ENCODE results near the gene KDELR1. TPM values are rescaled to one million over a fixed set of nuclear protein-coding genes. Genes with fewer than 3 reads are reported as not detected.

KDELR1 gene
- total RNA-seq, 1 experiment from 2014 or later: 105 TPM

DNA sequence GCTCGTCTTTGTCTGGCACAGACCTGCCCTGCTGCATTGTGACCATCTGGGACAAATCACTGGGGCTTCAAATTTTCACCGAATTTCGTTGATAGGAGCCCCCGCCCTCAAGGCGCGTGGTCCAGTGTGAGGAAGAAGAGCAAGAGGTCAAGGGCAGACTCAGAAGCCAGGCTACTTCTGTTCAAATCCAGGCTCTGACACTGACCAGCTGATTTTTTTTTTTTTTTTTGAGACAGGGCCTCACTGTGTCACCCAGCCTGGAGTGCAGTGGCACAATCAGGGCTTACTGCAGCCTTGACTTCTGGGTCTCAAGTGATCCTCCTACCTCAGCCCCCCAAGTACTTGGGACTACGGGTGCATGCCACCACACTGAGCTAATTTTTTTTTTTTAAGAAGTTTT, 20.0 kb downstream of the KDELR1 start:
- Histone ChIP-seq H3K4me1 (peaks cover 11% of the 10 kb centered on the region), H3K4me3 (no peak overlapping the region), H3K9me3 (replicated peaks) (no peaks in the 10 kb centered on the region), H3K27me3 (peaks cover 9% of the 10 kb centered on the region; the same call in 1 of the 2 replicates), H3K36me3 (no peaks in the 10 kb centered on the region), H3K27ac (no peak overlapping the region)
- DNase-seq: no peak

DNA sequence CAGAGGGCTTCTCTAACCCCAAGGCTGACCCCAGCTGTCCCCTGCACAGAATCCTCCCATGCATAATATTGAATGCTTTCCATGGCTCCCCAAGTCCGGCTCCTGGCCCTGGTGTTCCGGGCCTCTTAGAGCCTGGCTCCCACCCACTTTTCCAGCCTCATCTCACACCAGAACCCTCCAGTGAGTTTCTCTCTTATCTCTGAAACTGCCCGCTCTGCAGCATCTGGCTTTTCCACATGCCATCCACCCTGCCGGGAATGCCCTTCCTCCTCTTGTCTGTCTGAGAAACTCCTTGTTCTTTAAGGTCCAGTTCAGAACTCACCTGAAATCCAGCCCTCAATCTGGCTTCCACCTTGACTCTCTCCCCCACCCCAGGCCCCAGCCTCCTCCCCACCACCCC, 20.4 kb downstream of the KDELR1 start:
- Histone ChIP-seq H3K4me1 (peaks cover 11% of the 10 kb centered on the region), H3K36me3 (no peaks in the 10 kb centered on the region), H3K27ac (no peak overlapping the region)

DNA sequence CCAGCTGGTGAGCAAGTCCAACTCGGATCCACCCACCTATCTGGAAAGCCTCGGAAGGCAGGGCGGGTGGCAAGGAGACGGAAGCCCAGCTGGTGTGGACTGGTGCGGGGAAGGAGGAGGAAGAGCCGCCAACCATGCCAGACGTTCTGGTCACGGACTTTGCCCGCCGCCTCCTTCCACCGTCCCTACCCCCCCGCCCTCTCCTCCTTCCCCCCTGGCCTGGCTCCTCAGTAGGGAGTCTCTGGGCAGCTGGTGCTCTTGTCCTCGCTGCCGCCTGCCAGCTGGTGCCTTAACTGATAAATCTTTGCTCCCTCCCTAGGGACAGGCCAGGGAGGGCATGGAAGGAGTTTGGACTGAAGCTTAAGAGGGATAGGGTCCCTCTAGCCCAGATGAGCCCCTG, 22.4 kb downstream of the KDELR1 start:
- Histone ChIP-seq H3K36me3 (no peaks in the 10 kb centered on the region), H3K4me1 (peaks cover 11% of the 10 kb centered on the region), H3K4me3 (no peak overlapping the region; the same call in 1 of the 2 replicates), H3K27me3 (peaks cover 9% of the 10 kb centered on the region; the same call in 1 of the 2 replicates), H3K27ac (no peak overlapping the region), H3K9me3 (replicated peaks) (no peaks in the 10 kb centered on the region)
- DNase-seq: peak; percentile 50 to 59

More for the DNA sequence above, 20.4 kb downstream of the KDELR1 start:
- Histone ChIP-seq H3K4me3 (no peak overlapping the region), H3K27me3 (peaks cover 9% of the 10 kb centered on the region; the same call in 1 of the 2 replicates), H3K9me3 (replicated peaks) (no peaks in the 10 kb centered on the region)
- DNase-seq: no peak

DNA sequence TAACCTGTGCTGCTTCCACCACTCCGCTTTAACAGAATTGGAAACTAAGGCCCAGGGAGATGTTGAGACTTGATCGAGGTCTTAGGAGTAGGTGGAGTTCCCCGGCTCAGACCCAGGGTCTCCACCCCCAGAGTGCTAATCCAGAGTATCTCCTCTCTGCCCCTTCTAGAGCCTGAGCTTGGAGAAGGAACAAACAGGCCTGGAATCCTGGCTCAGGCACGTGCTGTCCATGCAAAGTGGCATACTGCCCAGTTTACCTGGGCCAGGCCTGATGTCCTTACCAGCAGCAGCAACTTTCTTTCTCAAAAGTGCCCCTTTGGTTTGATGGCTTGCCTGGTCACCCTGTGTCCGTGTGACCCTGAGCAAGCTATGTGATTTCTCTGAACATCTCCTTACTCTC, 23.5 kb downstream of the KDELR1 start:
- Histone ChIP-seq H3K4me1 (peaks cover 11% of the 10 kb centered on the region), H3K27me3 (peaks cover 9% of the 10 kb centered on the region; the same call in 1 of the 2 replicates), H3K4me3 (no peak overlapping the region), H3K36me3 (no peaks in the 10 kb centered on the region), H3K9me3 (replicated peaks) (no peaks in the 10 kb centered on the region), H3K27ac (no peak overlapping the region)
- no peak for DNase-seq

DNA sequence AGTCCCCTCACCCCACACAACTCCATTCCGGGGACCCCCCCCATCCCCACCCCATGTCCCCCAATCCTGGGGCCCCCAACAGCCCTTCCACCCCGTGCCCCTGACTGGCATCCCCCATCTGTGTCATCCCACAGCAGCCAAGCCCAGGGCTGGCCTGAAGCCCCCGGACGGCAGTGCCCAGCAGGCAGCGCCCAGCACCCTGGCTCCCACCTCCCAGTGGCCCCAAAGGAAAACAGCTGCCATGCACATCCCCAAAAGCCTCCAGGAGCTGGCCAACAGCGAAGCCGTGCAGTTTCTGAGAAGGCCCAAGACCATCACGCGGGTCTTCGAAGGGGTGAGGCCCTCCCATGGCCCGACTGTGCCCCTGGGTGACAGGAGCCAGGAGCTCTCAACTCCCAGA, 25.7 kb downstream of the KDELR1 start:
- no peaks in the 10 kb centered on the region for H3K36me3 ChIP-seq
- no peak overlapping the region for H3K27ac ChIP-seq
- no peak for DNase-seq
- no peaks in the 10 kb centered on the region for H3K9me3 ChIP-seq (replicated peaks)
- H3K4me3 ChIP-seq: no peak overlapping the region
- H3K27me3 ChIP-seq: peaks cover 6% of the 10 kb centered on the region; the same call in 1 of the 2 replicates
- H3K4me1 ChIP-seq: peaks cover 11% of the 10 kb centered on the region

DNA sequence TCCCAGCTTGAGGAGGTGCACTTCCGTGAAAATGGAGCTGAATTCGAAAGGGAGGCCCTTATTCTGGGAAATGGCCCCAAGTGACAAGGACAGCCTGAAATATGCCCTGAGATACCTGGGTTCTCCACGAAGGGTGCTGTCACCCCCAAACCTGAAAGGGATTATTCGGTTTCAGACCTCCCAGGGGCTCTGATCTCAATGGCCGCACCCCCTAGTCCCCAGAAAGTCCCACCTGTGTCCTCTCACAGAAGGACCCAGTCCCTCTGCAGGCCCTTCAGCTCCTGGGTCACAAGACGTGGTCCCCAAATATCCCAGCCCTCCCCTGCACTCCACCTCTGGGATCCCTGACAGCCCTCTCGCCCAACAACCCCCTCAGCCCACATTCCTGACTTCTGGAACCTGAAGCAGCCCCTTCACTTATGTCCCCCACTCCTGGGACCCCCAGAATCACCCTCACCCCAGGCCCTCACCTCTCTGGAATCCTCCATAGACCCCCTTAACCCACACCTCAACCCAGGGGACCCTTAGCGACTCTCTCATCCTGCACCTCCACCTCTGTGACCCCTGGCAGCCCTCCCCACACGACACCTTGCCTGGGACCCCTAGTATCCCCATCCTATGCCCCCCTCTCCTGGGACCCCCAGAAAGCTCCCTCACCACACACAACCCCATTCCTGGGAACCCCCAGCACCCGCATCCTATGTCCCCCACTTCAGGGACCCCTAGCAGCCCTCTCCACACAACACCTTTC, 26.6 kb downstream of the KDELR1 start:
- Histone ChIP-seq H3K4me1 (peaks cover 11% of the 10 kb centered on the region), H3K27me3 (peaks cover 5% of the 10 kb centered on the region; the same call in 1 of the 2 replicates), H3K4me3 (no peak overlapping the region), H3K27ac (peak overlapping the region; percentile 0; the same call in 1 of the 2 replicates), H3K36me3 (no peaks in the 10 kb centered on the region), H3K9me3 (replicated peaks) (no peaks in the 10 kb centered on the region)
- no peak for DNase-seq

DNA sequence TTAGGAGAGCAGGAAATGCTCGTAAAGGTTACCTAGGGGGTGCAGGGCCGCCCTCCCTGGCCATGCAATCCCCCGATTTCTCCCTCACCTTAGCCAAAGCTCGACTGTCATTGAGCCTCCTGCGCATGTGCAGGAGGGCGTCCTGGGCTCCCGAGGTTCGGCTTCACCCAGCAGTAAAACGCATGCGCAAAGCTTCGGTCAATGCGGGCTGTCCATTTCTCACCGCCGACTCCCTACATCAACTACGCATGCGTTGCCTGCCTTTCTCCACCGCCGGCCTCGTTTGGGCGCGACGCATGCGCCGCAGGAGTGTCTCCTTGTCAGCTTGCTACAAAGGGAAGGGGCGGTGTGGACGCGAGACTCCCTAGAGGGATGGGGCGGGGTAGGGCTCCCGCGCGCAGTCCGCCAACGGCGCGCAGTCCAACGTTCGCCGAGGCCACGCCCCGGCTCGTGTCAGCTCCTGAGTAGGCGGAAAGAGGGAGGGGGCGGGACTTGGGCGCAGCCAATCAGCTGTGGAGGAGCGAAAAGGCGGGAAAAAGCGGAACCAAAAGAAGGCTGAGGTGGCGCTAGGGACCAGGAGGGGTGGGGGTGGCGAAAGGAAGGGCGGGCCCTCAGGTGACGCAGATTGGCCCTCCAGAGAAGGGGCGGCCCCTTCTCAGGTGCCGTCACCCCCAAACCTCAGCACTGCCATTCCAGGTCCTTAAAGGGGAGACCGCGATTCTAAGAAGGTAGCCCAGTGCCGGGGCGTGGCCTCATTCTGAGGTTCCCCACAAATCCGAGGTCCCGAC, 27.3 kb downstream of the KDELR1 start, which contains the start of the genes SYNGR4 and TMEM143:
TSS of gene SYNGR4 (plus strand) at position 558 of the 788 bp plus-strand sequence. CDS start 1,476 bp downstream, outside the sequence.
TSS of gene TMEM143 (minus strand) at position 131 of the 788 bp plus-strand sequence. CDS start at position 111, 20 bp downstream.
- no peaks in the 10 kb centered on the region for H3K36me3 ChIP-seq
- H3K27ac ChIP-seq: peak within 1 kb of the TSS; percentile 39
- DNase-seq: peak; percentile 98 to 100
- H3K27me3 ChIP-seq: no peaks in the 10 kb centered on the region
- H3K9me3 ChIP-seq (replicated peaks): no peaks in the 10 kb centered on the region
- peak within 1 kb of the TSS; percentile 55 for H3K4me3 ChIP-seq
- H3K4me1 ChIP-seq: peaks cover 5% of the 10 kb centered on the region

DNA sequence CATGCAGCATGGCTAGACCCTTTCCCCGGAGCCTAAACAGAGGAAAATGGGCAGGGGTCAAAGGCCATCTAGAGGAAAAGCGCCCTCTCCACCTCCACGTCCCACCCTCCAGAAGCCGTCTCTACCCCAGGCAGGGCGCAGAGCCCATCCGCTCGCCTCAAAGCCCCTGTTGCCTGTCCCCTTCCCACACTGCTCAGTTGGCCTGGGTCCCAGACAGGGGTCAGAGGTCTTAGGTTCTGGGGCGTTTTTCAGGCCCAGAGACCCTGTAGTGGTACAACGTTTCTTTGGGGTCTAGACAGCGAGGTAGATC, 27.9 kb downstream of the KDELR1 start:
- Histone ChIP-seq H3K27ac (peak overlapping the region; percentile 39), H3K4me1 (peaks cover 1% of the 10 kb centered on the region), H3K27me3 (no peaks in the 10 kb centered on the region), H3K9me3 (replicated peaks) (no peaks in the 10 kb centered on the region), H3K4me3 (peak overlapping the region; percentile 55), H3K36me3 (no peaks in the 10 kb centered on the region)
- DNase-seq: peak in 1 of 2 experiments; percentile 31

DNA sequence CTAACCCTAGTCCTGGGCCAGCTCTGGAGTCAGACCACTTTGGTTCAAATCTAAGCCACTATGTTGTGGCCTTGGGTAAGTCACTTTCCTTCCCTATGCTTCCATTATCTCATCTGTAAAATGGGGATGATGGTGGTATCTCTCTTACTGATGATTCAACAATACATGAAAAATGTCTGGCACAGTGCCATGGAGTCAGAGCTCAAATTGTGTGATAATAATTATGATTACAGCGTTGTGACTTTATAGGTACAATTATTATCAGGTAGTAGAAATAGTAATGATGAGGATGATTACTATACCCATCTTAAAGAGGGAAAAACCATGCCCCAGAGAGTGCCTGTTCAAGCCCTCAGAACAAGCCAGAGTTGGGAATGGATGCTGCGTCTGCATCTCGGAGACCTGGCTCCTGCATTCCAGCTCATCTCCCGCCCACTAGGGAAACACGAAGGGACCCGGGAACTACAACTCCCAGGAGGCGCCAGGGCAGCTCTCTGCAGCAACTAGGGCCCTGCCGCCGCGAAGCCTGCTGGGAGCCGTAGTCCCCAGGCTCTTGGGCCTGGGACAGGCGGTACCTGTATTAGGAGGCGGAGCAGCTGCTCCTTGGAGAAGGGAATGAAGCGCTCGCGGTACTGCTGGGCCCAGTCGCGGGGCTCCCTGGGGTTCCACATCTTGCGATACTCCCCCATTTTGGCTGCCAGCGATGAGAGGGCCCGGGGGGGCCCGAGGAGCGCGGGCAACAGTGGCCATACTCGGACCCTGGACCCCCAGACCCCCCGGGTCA, 28.4 kb downstream of the KDELR1 start:
- peak overlapping the region; percentile 39 for H3K27ac ChIP-seq
- H3K27me3 ChIP-seq: no peaks in the 10 kb centered on the region
- no peaks in the 10 kb centered on the region for H3K9me3 ChIP-seq (replicated peaks)
- DNase-seq: peak; percentile 96 to 97
- H3K4me1 ChIP-seq: no peaks in the 10 kb centered on the region
- H3K36me3 ChIP-seq: no peaks in the 10 kb centered on the region
- peak overlapping the region; percentile 55 for H3K4me3 ChIP-seq

DNA sequence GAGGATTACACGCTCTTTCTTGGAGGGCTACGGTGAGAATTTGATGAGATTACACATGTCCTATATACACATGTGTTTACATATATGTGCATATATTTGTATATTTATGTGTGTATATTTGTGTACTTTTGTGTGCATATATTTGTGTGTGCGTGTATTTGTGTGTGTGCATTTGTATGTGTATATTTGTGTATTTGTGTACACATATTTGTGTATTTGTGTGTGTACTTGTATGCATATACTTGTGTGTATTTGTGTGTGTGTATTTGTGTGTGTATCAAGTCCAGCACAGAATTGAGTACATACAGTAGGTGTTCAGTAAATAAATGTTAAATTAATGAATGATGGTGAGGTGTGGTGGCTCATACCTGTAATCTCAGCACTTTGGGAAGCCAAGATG, 29.4 kb downstream of the KDELR1 start:
- Histone ChIP-seq H3K27ac (no peak overlapping the region), H3K4me3 (no peak overlapping the region), H3K9me3 (replicated peaks) (no peaks in the 10 kb centered on the region), H3K36me3 (no peaks in the 10 kb centered on the region), H3K27me3 (no peaks in the 10 kb centered on the region), H3K4me1 (no peaks in the 10 kb centered on the region)
- no peak for DNase-seq

DNA sequence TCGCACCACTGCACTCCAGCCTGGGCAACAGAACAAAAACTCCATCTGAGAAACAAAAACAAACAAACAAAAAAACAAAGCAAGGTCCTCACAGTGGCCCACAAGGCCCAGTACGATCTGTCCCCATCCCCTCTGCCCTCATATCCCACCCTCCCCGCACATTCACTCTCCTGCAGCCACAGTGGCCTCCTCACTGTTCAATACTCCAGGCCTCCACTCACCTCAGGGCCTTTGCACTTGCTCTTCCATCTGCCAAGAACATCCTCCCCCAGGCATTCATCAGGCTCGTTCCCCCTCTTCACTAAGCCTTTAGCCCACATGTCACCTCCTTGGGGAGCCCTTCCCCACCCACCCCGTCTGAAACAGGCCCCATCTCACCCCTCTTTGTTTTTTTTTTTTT, 32.2 kb downstream of the KDELR1 start:
- Histone ChIP-seq H3K27ac (no peak overlapping the region), H3K4me3 (no peak overlapping the region), H3K27me3 (no peaks in the 10 kb centered on the region), H3K9me3 (replicated peaks) (no peaks in the 10 kb centered on the region), H3K36me3 (no peaks in the 10 kb centered on the region), H3K4me1 (0 out of 2 replicates have a peak, but pooled peaks cover 4% of the 10 kb centered on the region)
- no peak for DNase-seq

DNA sequence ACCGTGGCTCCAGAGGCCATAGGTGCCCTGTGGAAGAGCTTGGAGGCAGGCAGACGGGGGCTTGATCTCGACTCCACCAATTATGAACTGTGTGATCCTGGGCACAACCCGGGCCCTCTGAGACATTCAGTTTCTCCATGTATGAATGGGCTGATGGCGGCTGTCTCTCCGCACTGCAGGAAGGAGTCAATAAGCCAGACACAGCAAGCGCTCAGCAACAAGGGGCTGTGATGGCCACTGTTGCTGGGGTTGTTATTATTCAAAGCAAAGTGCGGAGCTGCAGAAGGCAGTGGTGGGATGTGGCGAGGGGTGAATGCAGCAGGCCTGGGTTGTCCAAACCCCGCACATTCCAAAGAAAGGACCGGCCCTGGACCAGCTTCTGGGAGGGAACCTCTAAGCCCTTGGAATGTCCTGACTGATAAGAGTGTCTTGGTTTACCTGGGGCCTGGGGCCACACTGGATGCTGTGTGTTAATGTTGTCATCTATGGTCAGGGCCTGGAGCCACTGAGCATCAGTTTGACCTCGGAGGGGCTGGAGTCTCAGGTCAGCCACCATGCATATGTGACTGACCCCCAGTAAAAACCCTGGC, 35.9 kb downstream of the KDELR1 start:
- no peak for DNase-seq
- Histone ChIP-seq H3K4me1 (0 out of 2 replicates have a peak, but pooled peaks cover 4% of the 10 kb centered on the region), H3K4me3 (no peak overlapping the region), H3K27me3 (no peaks in the 10 kb centered on the region), H3K9me3 (replicated peaks) (no peaks in the 10 kb centered on the region), H3K27ac (no peak overlapping the region), H3K36me3 (no peaks in the 10 kb centered on the region)

DNA sequence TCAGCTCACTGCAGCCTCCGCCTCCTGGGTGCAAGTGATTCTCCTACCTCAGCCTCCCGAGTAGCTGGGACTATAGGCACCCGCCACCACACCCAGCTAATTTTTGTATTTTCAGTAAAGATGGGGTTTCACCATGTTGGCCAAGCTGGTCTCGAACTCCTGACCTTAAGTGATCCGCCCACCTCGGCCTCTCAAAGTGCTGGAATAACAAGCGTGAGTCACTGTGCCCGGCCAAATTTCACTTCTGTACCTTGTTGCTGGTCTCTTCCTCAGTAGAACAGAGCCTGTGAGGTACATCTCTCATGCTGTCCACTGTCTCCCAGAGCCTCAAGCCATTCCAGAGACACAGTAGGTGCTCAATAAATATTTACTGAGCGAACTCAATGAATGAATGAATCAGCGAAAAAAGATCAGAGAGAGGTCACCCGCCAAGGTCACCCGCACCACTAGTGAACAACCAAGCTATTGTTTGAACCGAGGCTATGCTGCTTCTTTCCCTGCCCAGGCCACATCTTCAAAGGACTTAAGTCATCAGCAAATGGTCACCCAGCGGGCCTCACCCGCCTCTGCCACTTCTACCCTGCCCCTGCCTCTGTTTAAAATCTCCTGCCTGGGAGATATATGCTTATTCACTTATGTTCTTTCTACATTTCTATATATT, 36.9 kb downstream of the KDELR1 start:
- H3K4me3 ChIP-seq: no peak overlapping the region
- DNase-seq: peak; percentile 60 to 66
- 0 out of 2 replicates have a peak, but pooled peaks cover 4% of the 10 kb centered on the region for H3K4me1 ChIP-seq
- no peak overlapping the region for H3K27ac ChIP-seq
- H3K27me3 ChIP-seq: no peaks in the 10 kb centered on the region
- H3K36me3 ChIP-seq: no peaks in the 10 kb centered on the region
- H3K9me3 ChIP-seq (replicated peaks): no peaks in the 10 kb centered on the region

DNA sequence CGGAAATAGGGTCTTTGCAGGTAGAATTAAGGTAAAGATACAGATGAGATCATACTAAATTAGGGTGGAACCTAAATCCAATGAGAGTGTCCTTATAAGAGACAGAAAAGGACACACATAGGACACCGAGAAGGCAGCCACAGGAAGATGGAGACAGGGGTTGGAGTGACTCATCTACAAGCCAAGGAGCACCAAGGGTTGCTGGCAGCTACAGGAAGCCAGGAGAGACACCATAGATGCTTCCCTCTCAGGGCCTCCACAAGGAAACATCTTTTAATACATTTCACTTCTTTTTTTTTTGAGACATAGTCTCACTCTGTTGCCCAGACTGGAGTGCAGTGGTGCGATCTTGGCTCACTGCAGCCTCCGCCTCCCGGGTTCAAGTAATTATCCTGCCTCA, 37.7 kb downstream of the KDELR1 start:
- Histone ChIP-seq H3K4me3 (no peak overlapping the region), H3K9me3 (replicated peaks) (no peaks in the 10 kb centered on the region), H3K27ac (no peak overlapping the region), H3K4me1 (0 out of 2 replicates have a peak, but pooled peaks cover 4% of the 10 kb centered on the region), H3K27me3 (no peaks in the 10 kb centered on the region), H3K36me3 (no peaks in the 10 kb centered on the region)
- no peak for DNase-seq
